ENCODE results near the gene UQCRH. TPM values are rescaled to one million over a fixed set of nuclear protein-coding genes. Genes with fewer than 3 reads are reported as not detected.
"Not testable (repeated sequence)": the region's sequence is repeated elsewhere in the genome, so short reads cannot be mapped to it uniquely, and the experiment has no call there.

Gene UQCRH
- total RNA-seq, 2 experiments from 2014 or later: 266 to 274 TPM

DNA sequence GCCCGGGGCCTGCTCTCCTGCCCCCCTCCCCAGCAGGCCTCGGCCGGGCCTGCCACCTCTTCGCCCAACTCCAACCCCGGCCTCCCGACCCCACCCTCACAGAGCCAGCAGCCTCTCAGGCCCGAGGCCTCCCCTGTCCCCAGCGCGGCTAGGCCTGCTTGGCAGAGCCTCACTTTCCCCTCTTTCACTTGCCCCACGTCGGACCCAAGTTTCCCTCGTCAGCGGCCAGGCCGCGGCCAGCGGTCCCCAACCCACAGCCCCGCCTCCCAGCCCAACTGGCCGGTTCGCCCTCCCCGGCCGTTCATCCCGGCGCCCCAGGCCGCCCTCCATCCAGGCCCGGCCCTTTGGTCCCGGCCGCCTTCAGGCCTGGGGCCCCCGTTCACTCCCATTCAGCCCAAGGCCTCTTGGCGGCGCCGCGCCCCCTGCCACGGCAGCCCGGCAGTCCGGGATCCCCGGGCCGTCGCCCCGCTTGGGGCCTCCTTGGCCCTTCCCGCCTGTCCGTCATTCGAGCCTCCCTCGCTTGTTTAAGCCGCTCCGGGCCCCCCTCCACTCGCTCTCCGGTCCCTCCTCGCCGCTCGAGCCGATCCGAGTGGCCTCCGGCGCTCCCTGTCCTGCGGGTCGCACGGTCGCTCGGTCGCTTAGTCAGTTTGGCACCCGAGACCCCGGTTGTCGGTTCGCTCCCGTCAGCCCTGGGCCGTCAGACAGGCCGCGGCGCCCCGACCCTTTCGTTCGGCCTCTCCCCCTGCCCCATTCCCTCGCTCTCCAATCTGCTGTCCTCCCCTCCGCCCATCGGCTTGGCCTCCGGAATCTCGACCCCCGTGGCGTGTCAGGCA lies 1.5 kb upstream of the UQCRH start:
- Mint-ChIP-seq H3K9me3 (no peaks in the 10 kb centered on the region), H3K4me1 (peaks cover 36% of the 10 kb centered on the region), H3K27me3 (no peaks in the 10 kb centered on the region), H3K4me3 (peak overlapping the region; percentile 95), H3K27ac (peak overlapping the region; percentile 95), H3K36me3 (ENCODE audit: low read depth) (peaks cover 28% of the 10 kb centered on the region)
- ChIA-PET POLR2A (interaction anchor here (0.8 to 2.9 kb wide), 9 partner anchors 10 to 717 kb away, joined by 3 to 41 read pairs (median 7); partner anchors contain the start of genes NSUN4 and RAD54L), CTCF (interaction anchor here (0.8 to 2.5 kb wide), 2 partner anchors 38 to 46 kb away, joined by 4 to 17 read pairs; partner anchors contain the start of gene NSUN4)
- peak; percentile 60 for DNase-seq

- peak; percentile 34 for DNase-seq
Measured at GRCh38 chr1:46302641-46303037, 859 bp upstream of the UQCRH start.

GRCh38 chr1:46303872-46304326 lies 401 bp downstream of the UQCRH start:
- peak overlapping the region; percentile 95 for H3K27ac Mint-ChIP-seq
- POLR2A ChIA-PET: interaction anchor here (0.6 to 2.9 kb wide), 22 partner anchors 10 to 1672 kb away, joined by 3 to 41 read pairs (median 6); partner anchors contain the start of genes NSUN4, POMGNT1 and RAD54L
- peaks cover 50% of the 10 kb centered on the region for H3K4me1 Mint-ChIP-seq

More at GRCh38 chr1:46302641-46303037, 859 bp upstream of the UQCRH start:
- Mint-ChIP-seq H3K4me1 (peaks cover 42% of the 10 kb centered on the region), H3K27me3 (no peaks in the 10 kb centered on the region), H3K9me3 (no peaks in the 10 kb centered on the region), H3K36me3 (ENCODE audit: low read depth) (peaks cover 27% of the 10 kb centered on the region), H3K27ac (peak overlapping the region; percentile 95), H3K4me3 (peak overlapping the region; percentile 95)
- ChIA-PET CTCF (interaction anchor here (0.6 to 2.5 kb wide), 6 partner anchors 37 to 1503 kb away, joined by 3 to 21 read pairs (median 5); partner anchors contain the start of genes FOXD2, NSUN4 and RAD54L), POLR2A (interaction anchor here (0.9 to 2.9 kb wide), 22 partner anchors 8 to 1671 kb away, joined by 3 to 41 read pairs (median 6); partner anchors contain the start of genes GPBP1L1, NSUN4 and RAD54L)

DNA sequence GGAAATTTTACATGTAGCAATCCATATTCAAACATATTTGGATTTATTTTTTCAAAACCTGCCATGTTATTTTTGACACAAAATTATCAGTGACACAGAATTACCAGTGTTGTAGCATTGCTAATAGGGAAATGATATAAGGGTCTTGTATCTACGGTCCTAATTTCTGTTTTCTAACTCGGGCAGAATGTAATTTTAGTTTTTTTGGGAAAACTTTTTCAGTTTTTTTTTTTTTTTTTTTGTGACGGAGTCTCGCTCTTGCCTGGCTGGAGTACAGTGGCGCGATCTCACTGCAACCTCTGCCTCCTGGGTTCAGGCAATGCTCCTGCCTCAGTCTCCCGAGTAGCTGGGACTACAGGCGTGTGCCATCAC lies 2.6 kb downstream of the UQCRH start:
- peaks cover 46% of the 10 kb centered on the region for H3K36me3 Mint-ChIP-seq (ENCODE audit: low read depth)
- no peak overlapping the region for H3K27ac Mint-ChIP-seq
- ChIA-PET POLR2A (no interaction called here), CTCF (interaction anchor here (0.9 kb wide), 1 partner anchor 43 kb away, joined by 3 read pairs; no protein-coding TSS in a partner anchor)
- no peak overlapping the region for H3K4me3 Mint-ChIP-seq
- no peaks in the 10 kb centered on the region for H3K27me3 Mint-ChIP-seq
- H3K4me1 Mint-ChIP-seq: peaks cover 40% of the 10 kb centered on the region
- no peak for DNase-seq
- H3K9me3 Mint-ChIP-seq: no peaks in the 10 kb centered on the region

More at GRCh38 chr1:46303872-46304326, 401 bp downstream of the UQCRH start:
- peak overlapping the region; percentile 95 for H3K4me3 Mint-ChIP-seq
- DNase-seq: no peak
- H3K27me3 Mint-ChIP-seq: no peaks in the 10 kb centered on the region
- CTCF ChIA-PET: interaction anchor here (1.1 to 2.5 kb wide), 5 partner anchors 18 to 59 kb away, joined by 4 to 21 read pairs (median 7); partner anchors contain the start of genes NSUN4 and RAD54L
- H3K36me3 Mint-ChIP-seq (ENCODE audit: low read depth): peaks cover 32% of the 10 kb centered on the region
- no peaks in the 10 kb centered on the region for H3K9me3 Mint-ChIP-seq

DNA sequence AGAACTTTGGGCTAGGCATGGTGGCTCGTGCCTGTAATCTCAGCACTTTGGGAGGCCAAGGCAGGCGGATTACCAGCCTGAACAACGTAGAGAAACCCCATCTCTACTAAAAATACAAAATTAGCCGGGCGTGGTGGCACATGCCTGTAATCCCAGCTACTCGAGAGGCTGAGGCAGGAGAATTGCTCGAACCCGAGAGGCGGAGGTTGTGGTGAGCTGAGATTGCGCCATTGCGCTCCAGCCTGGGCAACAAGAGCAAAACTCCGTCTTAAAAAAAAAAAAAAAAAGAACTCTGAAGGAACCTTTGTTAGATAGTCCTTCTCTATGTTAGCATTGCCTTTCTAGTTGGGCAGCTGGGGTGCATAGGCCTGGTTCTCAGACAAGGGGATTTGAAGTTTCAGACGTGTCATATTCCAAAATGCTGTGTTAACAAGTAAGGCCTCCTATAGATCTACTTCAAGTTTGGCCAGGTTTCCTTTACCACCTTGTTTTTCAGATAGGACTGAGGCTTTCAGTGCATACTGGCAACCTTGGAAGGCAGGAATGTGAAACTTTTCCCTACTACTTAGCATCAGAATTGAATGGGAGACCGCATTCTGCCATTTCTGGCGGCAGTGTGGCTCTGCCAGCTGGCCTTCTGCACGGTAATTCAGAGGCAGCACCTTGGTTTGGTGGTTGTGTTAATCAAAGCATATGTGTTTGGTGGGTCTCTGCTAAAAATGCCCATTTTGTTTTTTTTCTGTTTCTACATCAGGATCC lies 6.1 kb downstream of the UQCRH start:
- Mint-ChIP-seq H3K4me1 (peaks cover 32% of the 10 kb centered on the region), H3K27me3 (no peaks in the 10 kb centered on the region), H3K36me3 (ENCODE audit: low read depth) (peaks cover 53% of the 10 kb centered on the region), H3K27ac (no peak overlapping the region), H3K4me3 (no peak overlapping the region), H3K9me3 (no peaks in the 10 kb centered on the region)
- ChIA-PET CTCF (interaction anchor here (0.7 kb wide), 1 partner anchor 24 kb away, joined by 6 read pairs; no protein-coding TSS in a partner anchor), POLR2A (interaction anchor here (0.9 kb wide), 1 partner anchor 34 kb away, joined by 3 read pairs; no protein-coding TSS in a partner anchor)
- DNase-seq: no peak

- Mint-ChIP-seq H3K27ac (no peak overlapping the region), H3K9me3 (no peaks in the 10 kb centered on the region), H3K4me3 (no peak overlapping the region), H3K4me1 (peaks cover 26% of the 10 kb centered on the region), H3K27me3 (no peaks in the 10 kb centered on the region), H3K36me3 (ENCODE audit: low read depth) (peaks cover 57% of the 10 kb centered on the region)
- CTCF ChIA-PET: no interaction called here
- DNase-seq: no peak
- POLR2A ChIA-PET: no interaction called here
Measured at GRCh38 chr1:46310321-46310720, 6.8 kb downstream of the UQCRH start.

DNA sequence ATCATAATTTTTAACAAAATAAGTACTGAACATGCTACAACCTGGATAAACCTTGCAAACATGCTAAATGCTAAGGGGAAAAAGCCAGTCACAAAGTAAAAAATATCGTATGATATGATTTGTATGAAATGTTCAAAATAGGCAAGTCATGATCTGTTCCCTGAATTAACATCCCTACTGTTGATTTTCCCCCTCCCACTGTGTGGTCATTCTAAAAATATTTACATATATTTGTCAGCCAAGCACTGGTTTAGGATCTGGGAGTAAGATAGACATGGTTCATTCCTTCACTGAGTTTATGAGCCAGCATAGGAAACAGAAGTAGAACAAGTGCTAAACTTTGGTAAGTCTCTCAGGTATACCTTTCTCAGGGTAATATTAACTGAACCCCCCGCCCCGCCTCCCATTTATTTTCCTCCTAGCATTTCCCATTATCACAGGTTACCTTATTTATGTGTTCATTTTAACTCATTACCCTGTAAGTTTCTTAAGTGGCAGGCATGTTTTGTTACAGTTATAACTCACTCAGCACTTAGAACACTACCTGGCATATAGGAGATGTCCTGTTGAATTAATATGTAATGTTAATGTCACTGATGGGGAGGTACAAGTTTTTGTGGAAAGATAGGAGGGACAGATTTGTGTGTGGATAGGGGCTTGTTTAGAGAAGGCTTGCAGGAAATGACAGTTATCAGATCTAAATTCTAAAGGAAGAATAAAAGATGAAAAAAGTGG lies 12.3 kb downstream of the UQCRH start:
- no peak overlapping the region for H3K27ac Mint-ChIP-seq

GRCh38 chr1:46317323-46317722 lies 13.8 kb downstream of the UQCRH start:
- POLR2A ChIA-PET: interaction anchor here (0.8 to 1.3 kb wide), 4 partner anchors 13 to 68 kb away, joined by 3 to 8 read pairs (median 4); partner anchors contain the start of genes LRRC41 and UQCRH

More for the DNA sequence above, 12.3 kb downstream of the UQCRH start:
- DNase-seq: no peak
- ChIA-PET POLR2A (interaction anchor here (1.3 kb wide), 1 partner anchor 13 kb away, joined by 3 read pairs; the partner anchor contains the start of genes LRRC41 and UQCRH), CTCF (no interaction called here)
- peaks cover 34% of the 10 kb centered on the region for H3K36me3 Mint-ChIP-seq (ENCODE audit: low read depth)
- H3K9me3 Mint-ChIP-seq: no peaks in the 10 kb centered on the region
- no peak overlapping the region for H3K4me3 Mint-ChIP-seq
- H3K4me1 Mint-ChIP-seq: no peaks in the 10 kb centered on the region
- H3K27me3 Mint-ChIP-seq: no peaks in the 10 kb centered on the region

GRCh38 chr1:46319301-46319700 lies 15.8 kb downstream of the UQCRH start:
- not testable (repeated sequence) for H3K27ac Mint-ChIP-seq, DNase-seq, H3K4me3 Mint-ChIP-seq, H3K4me1 Mint-ChIP-seq, H3K9me3 Mint-ChIP-seq, H3K27me3 Mint-ChIP-seq
- POLR2A ChIA-PET: interaction anchor here (1.2 kb wide), 1 partner anchor 23 kb away, joined by 3 read pairs; no protein-coding TSS in a partner anchor
- CTCF ChIA-PET: interaction anchor here (1.0 kb wide), 2 partner anchors 15 to 28 kb away, joined by 3 read pairs; no protein-coding TSS in a partner anchor
- peaks cover 15% of the 10 kb centered on the region for H3K36me3 Mint-ChIP-seq (ENCODE audit: low read depth)

More at GRCh38 chr1:46317323-46317722, 13.8 kb downstream of the UQCRH start:
- Mint-ChIP-seq H3K4me1 (no peaks in the 10 kb centered on the region), H3K27me3 (no peaks in the 10 kb centered on the region), H3K4me3 (no peak overlapping the region), H3K36me3 (ENCODE audit: low read depth) (peaks cover 22% of the 10 kb centered on the region), H3K27ac (no peak overlapping the region), H3K9me3 (no peaks in the 10 kb centered on the region)
- CTCF ChIA-PET: no interaction called here
- DNase-seq: no peak

GRCh38 chr1:46319960-46320914 lies 16.7 kb downstream of the UQCRH start:
- not testable (repeated sequence) for H3K36me3 Mint-ChIP-seq (ENCODE audit: low read depth); H3K27ac Mint-ChIP-seq; H3K27me3 Mint-ChIP-seq; H3K4me3 Mint-ChIP-seq; H3K9me3 Mint-ChIP-seq; DNase-seq; H3K4me1 Mint-ChIP-seq
- ChIA-PET POLR2A (interaction anchor here (1.2 kb wide), 1 partner anchor 22 kb away, joined by 3 read pairs; no protein-coding TSS in a partner anchor), CTCF (interaction anchor here (1.0 kb wide), 2 partner anchors 14 to 28 kb away, joined by 3 read pairs; no protein-coding TSS in a partner anchor)

DNA sequence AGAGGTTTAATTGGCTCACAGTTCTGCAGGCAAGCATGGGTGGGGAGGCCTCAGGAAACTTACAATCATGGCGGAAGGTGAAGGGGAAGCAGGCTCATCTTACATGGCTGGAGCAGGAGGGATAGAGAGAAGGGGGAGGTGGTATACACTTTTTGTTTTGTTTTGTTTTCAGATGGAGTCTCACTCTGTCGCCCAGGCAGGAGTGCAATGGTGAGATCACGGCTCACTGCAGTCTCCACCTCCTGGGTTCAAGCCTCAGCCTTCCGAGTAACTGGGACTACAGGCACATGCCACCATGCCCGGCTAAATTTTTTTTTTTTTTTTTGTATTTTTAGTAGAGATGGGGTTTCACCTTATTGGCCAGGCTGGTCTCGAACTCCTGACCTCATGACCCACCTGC lies 18.7 kb downstream of the UQCRH start:
- H3K27ac Mint-ChIP-seq; H3K27me3 Mint-ChIP-seq; CTCF ChIA-PET; H3K4me1 Mint-ChIP-seq; H3K9me3 Mint-ChIP-seq; H3K4me3 Mint-ChIP-seq; DNase-seq; H3K36me3 Mint-ChIP-seq (ENCODE audit: low read depth): not testable (repeated sequence)
- POLR2A ChIA-PET: interaction anchor here (2.9 kb wide), 1 partner anchor 19 kb away, joined by 9 read pairs; the partner anchor contains the start of genes LRRC41 and UQCRH
